ENCODE measurements around the gene KCNJ14.

KCNJ14 gene

GRCh38 chr19:48443731-48444128 is 11.6 kb upstream of the KCNJ14 start:
- Histone ChIP-seq H2AFZ (ENCODE audit: low read depth, low read length) (no peak overlapping the region), H3K4me2 (ENCODE audit: low read length) (no peak overlapping the region), H3K27ac (ENCODE audit: low read length) (no peak overlapping the region), H3K9me3 (ENCODE audit: insufficient read depth, low read length) (no peaks in the 10 kb centered on the region), H4K20me1 (ENCODE audit: insufficient read depth, low read length) (no peaks in the 10 kb centered on the region), H3K36me3 (replicated peaks; ENCODE audit: low read depth, low read length) (peaks cover 13% of the 10 kb centered on the region), H3K27me3 (ENCODE audit: low read depth, low read length) (no peaks in the 10 kb centered on the region), H3K9ac (ENCODE audit: low read length) (no peak overlapping the region), H3K79me2 (ENCODE audit: low read length) (peaks cover 29% of the 10 kb centered on the region), H3K4me3 (ENCODE audit: low read length) (no peak overlapping the region), H3K4me1 (ENCODE audit: low read length) (peaks cover 14% of the 10 kb centered on the region)
- TF ChIP-seq EZH2phosphoT487 (IDR thresholded peaks at IDR 0.05; ENCODE audit: low read depth) = no peak
- no peak for TF ChIP-seq CTCF (IDR thresholded peaks at IDR 0.05; ENCODE audit: low read depth, low read length)

- Histone ChIP-seq H3K4me1 (ENCODE audit: low read length) (peaks cover 14% of the 10 kb centered on the region), H3K79me2 (ENCODE audit: low read length) (peaks cover 30% of the 10 kb centered on the region), H4K20me1 (ENCODE audit: insufficient read depth, low read length) (no peaks in the 10 kb centered on the region), H3K4me2 (ENCODE audit: low read length) (peak overlapping the region; percentile 70), H3K27ac (ENCODE audit: low read length) (peak overlapping the region; percentile 65; the same call in 1 of the 2 replicates), H3K9ac (ENCODE audit: low read length) (peak overlapping the region; percentile 84), H3K9me3 (ENCODE audit: insufficient read depth, low read length) (no peaks in the 10 kb centered on the region), H2AFZ (ENCODE audit: low read depth, low read length) (peak overlapping the region; percentile 58), H3K4me3 (ENCODE audit: low read length) (peak overlapping the region; percentile 83), H3K36me3 (replicated peaks; ENCODE audit: low read depth, low read length) (peaks cover 14% of the 10 kb centered on the region), H3K27me3 (ENCODE audit: low read depth, low read length) (no peaks in the 10 kb centered on the region)
- no peak for TF ChIP-seq EZH2phosphoT487 (IDR thresholded peaks at IDR 0.05; ENCODE audit: low read depth)
- no peak for TF ChIP-seq CTCF (IDR thresholded peaks at IDR 0.05; ENCODE audit: low read depth, low read length)
These were observed 11.0 kb upstream of the KCNJ14 start for GRCh38 chr19:48444129-48444935.

- Histone ChIP-seq H2AFZ (ENCODE audit: low read depth, low read length) (peak overlapping the region; percentile 58), H3K4me2 (ENCODE audit: low read length) (peak overlapping the region; percentile 70), H3K36me3 (replicated peaks; ENCODE audit: low read depth, low read length) (peaks cover 17% of the 10 kb centered on the region), H3K4me1 (ENCODE audit: low read length) (peaks cover 14% of the 10 kb centered on the region), H3K27ac (ENCODE audit: low read length) (peak overlapping the region; percentile 65), H3K9me3 (ENCODE audit: insufficient read depth, low read length) (no peaks in the 10 kb centered on the region), H3K4me3 (ENCODE audit: low read length) (peak overlapping the region; percentile 83), H3K27me3 (ENCODE audit: low read depth, low read length) (no peaks in the 10 kb centered on the region), H3K79me2 (ENCODE audit: low read length) (peaks cover 30% of the 10 kb centered on the region), H3K9ac (ENCODE audit: low read length) (peak overlapping the region; percentile 84), H4K20me1 (ENCODE audit: insufficient read depth, low read length) (no peaks in the 10 kb centered on the region)
- no peak for TF ChIP-seq EZH2phosphoT487 (IDR thresholded peaks at IDR 0.05; ENCODE audit: low read depth)
- TF ChIP-seq CTCF (IDR thresholded peaks at IDR 0.05; ENCODE audit: low read depth, low read length) = no peak
These were observed 10.5 kb upstream of the KCNJ14 start for GRCh38 chr19:48444936-48445200.

GRCh38 chr19:48445256-48445605 is 10.1 kb upstream of the KCNJ14 start:
- peaks cover 19% of the 10 kb centered on the region for H3K36me3 ChIP-seq (replicated peaks; ENCODE audit: low read depth, low read length)
- H3K4me1 ChIP-seq (ENCODE audit: low read length) = peaks cover 14% of the 10 kb centered on the region
- H2AFZ ChIP-seq (ENCODE audit: low read depth, low read length) = peak overlapping the region; percentile 58
- no peak for TF ChIP-seq EZH2phosphoT487 (IDR thresholded peaks at IDR 0.05; ENCODE audit: low read depth)
- peak; percentile 40 for TF ChIP-seq CTCF (IDR thresholded peaks at IDR 0.05; ENCODE audit: low read depth, low read length)
- H3K79me2 ChIP-seq (ENCODE audit: low read length) = peaks cover 30% of the 10 kb centered on the region
- H3K27me3 ChIP-seq (ENCODE audit: low read depth, low read length) = no peaks in the 10 kb centered on the region
- H3K9ac ChIP-seq (ENCODE audit: low read length) = peak overlapping the region; percentile 84
- no peaks in the 10 kb centered on the region for H3K9me3 ChIP-seq (ENCODE audit: insufficient read depth, low read length)
- peak overlapping the region; percentile 70 for H3K4me2 ChIP-seq (ENCODE audit: low read length)
- H3K27ac ChIP-seq (ENCODE audit: low read length) = peak overlapping the region; percentile 65
- peak overlapping the region; percentile 83 for H3K4me3 ChIP-seq (ENCODE audit: low read length)
- no peaks in the 10 kb centered on the region for H4K20me1 ChIP-seq (ENCODE audit: insufficient read depth, low read length)

Data from OCI-LY3 (cell line).